Trophoblast cell (in vitro differentiated cells and primary cell): ENCODE measurements around the gene ITGA3.

Source experiments
- DNase-seq, 2 donors: peaks; one replicate each; pipeline ENCODE4 v3.0.0-alpha.2; 2016
- H2AFZ ChIP-seq: 2 replicates; pipeline ENCODE4 v1.6.1; 2013; ENCODE audit warnings: low read length, moderate library complexity, mild to moderate bottlenecking; ENCODE audit not compliant: insufficient read depth, poor library complexity
- H2AK5ac ChIP-seq: 2 replicates; pipeline ENCODE4 v1.6.1; 2013; ENCODE audit warnings: mild to moderate bottlenecking, low read length
- H2BK120ac ChIP-seq: 2 replicates; pipeline ENCODE4 v1.6.1; 2013; ENCODE audit warnings: low read length, mild to moderate bottlenecking, moderate library complexity; ENCODE audit not compliant: insufficient read depth, poor library complexity
- H2BK12ac ChIP-seq: 2 replicates; pipeline ENCODE4 v1.6.1; 2013; ENCODE audit warnings: mild to moderate bottlenecking, low read length, moderate library complexity
- H2BK5ac ChIP-seq: 2 replicates; pipeline ENCODE4 v1.6.1; 2013; ENCODE audit warnings: low read length, low read depth, moderate library complexity, mild to moderate bottlenecking; ENCODE audit not compliant: poor library complexity
- H3K14ac ChIP-seq: 2 replicates; pipeline ENCODE4 v1.6.1; 2013; ENCODE audit warnings: mild to moderate bottlenecking, low read length
- H3K18ac ChIP-seq: 2 replicates; pipeline ENCODE4 v1.6.1; 2013; ENCODE audit warnings: mild to moderate bottlenecking, low read length
- H3K23ac ChIP-seq: 2 replicates; pipeline ENCODE4 v1.6.1; 2013; ENCODE audit warnings: low read length
- H3K27ac ChIP-seq: 2 replicates; pipeline ENCODE4 v1.5.1; 2013; ENCODE audit warnings: low read depth, mild to moderate bottlenecking, inconsistent platforms, low read length, moderate library complexity
- H3K27me3 ChIP-seq: 2 replicates; pipeline ENCODE4 v1.6.1; 2013; ENCODE audit warnings: inconsistent platforms, mild to moderate bottlenecking, low read length, moderate library complexity; ENCODE audit not compliant: insufficient read depth
- H3K36me3 ChIP-seq, 2 experiments: 1 replicate in 1 of 2; 2 replicates in 1 of 2; pipeline ENCODE4 v1.6.1; 2013; ENCODE audit warnings: low read length in 2 of 2, mild to moderate bottlenecking in 2 of 2, moderate library complexity in 1 of 2; ENCODE audit not compliant: insufficient read depth in 2 of 2, control insufficient read depth in 1 of 2
- H3K4ac ChIP-seq: 2 replicates; pipeline ENCODE4 v1.6.1; 2013; ENCODE audit warnings: low read depth, mild to moderate bottlenecking, low read length, moderate library complexity
- H3K4me1 ChIP-seq, 2 experiments: 1 replicate in 1 of 2; 2 replicates in 1 of 2; pipeline ENCODE4 v1.6.1; 2013; ENCODE audit warnings: low read length in 2 of 2, mild to moderate bottlenecking in 2 of 2, moderate library complexity in 1 of 2; ENCODE audit not compliant: insufficient read depth in 2 of 2, control insufficient read depth in 1 of 2
- H3K4me2 ChIP-seq: 2 replicates; pipeline ENCODE4 v1.6.1; 2013; ENCODE audit warnings: inconsistent platforms, mild to moderate bottlenecking, low read length, moderate library complexity
- H3K4me3 ChIP-seq: 2 replicates; pipeline ENCODE4 v1.5.1; 2013; ENCODE audit warnings: mild to moderate bottlenecking, low read depth, low read length, inconsistent platforms
- H3K79me1 ChIP-seq: one replicate; pipeline ENCODE4 v1.6.1; 2013; ENCODE audit warnings: low read length
- H3K79me2 ChIP-seq: 2 replicates; pipeline ENCODE4 v1.6.1; 2013; ENCODE audit warnings: low read length, mild to moderate bottlenecking; ENCODE audit not compliant: control insufficient read depth, insufficient read depth, poor library complexity
- H3K9ac ChIP-seq: 2 replicates; pipeline ENCODE4 v1.6.1; 2013; ENCODE audit warnings: mild to moderate bottlenecking, low read length
- H3K9me3 ChIP-seq: 2 replicates; pipeline ENCODE4 v1.6.1; 2013; ENCODE audit warnings: low read depth, mild to moderate bottlenecking, control low read depth, inconsistent platforms, low read length; ENCODE audit not compliant: insufficient read depth
- H4K12ac ChIP-seq: 2 replicates; pipeline ENCODE4 v1.6.1; 2013; ENCODE audit warnings: low read depth, mild to moderate bottlenecking, low read length, moderate library complexity
- H4K8ac ChIP-seq: 2 replicates; pipeline ENCODE4 v1.6.1; 2013; ENCODE audit warnings: low read depth, mild to moderate bottlenecking, low read length, moderate library complexity
- H4K91ac ChIP-seq: one replicate; pipeline ENCODE4 v1.6.1; 2013; ENCODE audit warnings: low read depth, mild to moderate bottlenecking, low read length, moderate library complexity
- WGBS: extraction: QIAGEN DNeasy Blood & Tissue Kit; methylation state at CpG from one replicate; pipeline ENCODE4 v1.1.7; 2013; ENCODE audit warnings: missing lambda C conversion rate; ENCODE audit not compliant: insufficient read length, insufficient coverage; ENCODE audit errors: extremely low coverage; 5-methylcytosine and 5-hydroxymethylcytosine counted together

Gene ITGA3

DNA sequence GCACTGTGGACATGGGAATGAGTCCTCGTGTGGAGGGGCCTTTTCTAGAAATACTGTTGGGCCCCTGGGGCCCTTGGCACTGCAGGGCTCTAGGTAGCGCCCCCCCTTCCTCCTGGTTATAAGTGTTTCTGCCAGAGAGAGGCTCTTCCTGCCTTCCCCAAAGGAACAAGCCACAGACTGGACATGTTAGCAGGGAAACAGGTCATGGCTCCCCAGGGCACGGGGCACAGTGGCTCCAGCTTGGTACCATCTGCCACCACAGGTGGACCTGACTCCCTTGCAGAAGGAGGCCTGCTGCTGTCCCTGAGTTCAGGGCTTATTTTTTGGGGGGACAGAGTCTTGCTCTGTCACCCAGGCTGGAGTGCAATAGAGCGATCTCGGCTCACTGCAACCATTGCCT, 48.0 kb downstream of the ITGA3 start:
- no peaks in the 10 kb centered on the region for H3K27me3 ChIP-seq
- no peak overlapping the region for H2AK5ac ChIP-seq
- no peak overlapping the region for H3K27ac ChIP-seq
- H3K79me1 ChIP-seq, result no peaks in the 10 kb centered on the region
- no peak overlapping the region for H2BK120ac ChIP-seq
- no peak overlapping the region for H2AFZ ChIP-seq
- no peaks in the 10 kb centered on the region for H3K79me2 ChIP-seq
- no peak overlapping the region for H4K8ac ChIP-seq
- no peak overlapping the region for H3K14ac ChIP-seq
- H2BK12ac ChIP-seq, result no peak overlapping the region
- H3K9me3 ChIP-seq, result no peaks in the 10 kb centered on the region
- no peak overlapping the region for H3K9ac ChIP-seq
- no CpG with 5 or more reads among the region's 5 CpGs for WGBS
- no peak overlapping the region for H2BK5ac ChIP-seq
- no peak overlapping the region for H3K4ac ChIP-seq
- no peak for DNase-seq
- peaks cover 8 to 11% of the 10 kb centered on the region in 2 experiments for H3K4me1 ChIP-seq
- no peak overlapping the region for H3K23ac ChIP-seq
- H4K12ac ChIP-seq, result no peak overlapping the region
- H3K4me3 ChIP-seq, result no peak overlapping the region
- H4K91ac ChIP-seq, result no peak overlapping the region
- H3K4me2 ChIP-seq, result no peak overlapping the region
- H3K36me3 ChIP-seq, result peaks cover 2 to 4% of the 10 kb centered on the region in 2 experiments
- no peak overlapping the region for H3K18ac ChIP-seq

- Histone ChIP-seq H2AK5ac (no peak overlapping the region), H3K27me3 (no peaks in the 10 kb centered on the region), H4K12ac (no peak overlapping the region), H4K8ac (no peak overlapping the region), H3K9me3 (no peaks in the 10 kb centered on the region), H3K79me2 (no peaks in the 10 kb centered on the region), H2AFZ (no peak overlapping the region), H2BK12ac (no peak overlapping the region), H3K4me3 (no peak overlapping the region), H3K18ac (no peak overlapping the region), H3K4ac (no peak overlapping the region), H3K23ac (no peak overlapping the region), H3K4me1 (peaks cover 7 to 11% of the 10 kb centered on the region in 2 experiments), H3K36me3 (peaks cover 4 to 6% of the 10 kb centered on the region in 2 experiments), H3K14ac (no peak overlapping the region), H3K79me1 (no peaks in the 10 kb centered on the region), H4K91ac (no peak overlapping the region), H3K9ac (no peak overlapping the region), H3K4me2 (no peak overlapping the region), H3K27ac (no peak overlapping the region), H2BK5ac (no peak overlapping the region), H2BK120ac (no peak overlapping the region)
- WGBS, result no CpG with 5 or more reads among the region's 21 CpGs
- DNase-seq, result no peak
Observed at GRCh38 chr17:50105811-50106210, 49.9 kb downstream of the ITGA3 start.

GRCh38 chr17:50106393-50107131, 50.7 kb downstream of the ITGA3 start:
- no CpG with 5 or more reads among the region's 13 CpGs for WGBS
- H2AK5ac ChIP-seq, result no peak overlapping the region

GRCh38 chr17:50107790-50108414, 52.0 kb downstream of the ITGA3 start:
- Histone ChIP-seq H4K91ac (no peak overlapping the region), H3K36me3 (peaks cover 4 to 6% of the 10 kb centered on the region in 2 experiments), H3K9me3 (peaks cover 3% of the 10 kb centered on the region), H2AFZ (no peak overlapping the region), H3K79me2 (peaks cover 3% of the 10 kb centered on the region), H3K4me1 (peaks cover 17% of the 10 kb centered on the region in 2 experiments), H3K4me3 (no peak overlapping the region), H3K23ac (no peak overlapping the region), H3K27ac (no peak overlapping the region), H3K4me2 (no peak overlapping the region), H2BK5ac (no peak overlapping the region), H4K8ac (no peak overlapping the region), H2BK12ac (no peak overlapping the region), H3K18ac (no peak overlapping the region), H3K27me3 (no peaks in the 10 kb centered on the region), H4K12ac (no peak overlapping the region), H2BK120ac (no peak overlapping the region), H3K14ac (no peak overlapping the region), H2AK5ac (no peak overlapping the region), H3K79me1 (peaks cover 13% of the 10 kb centered on the region), H3K4ac (no peak overlapping the region), H3K9ac (no peak overlapping the region)
- WGBS, result no CpG with 5 or more reads among the region's 10 CpGs
- DNase-seq, result no peak

More at GRCh38 chr17:50106393-50107131, 50.7 kb downstream of the ITGA3 start:
- Histone ChIP-seq H2BK12ac (no peak overlapping the region), H3K23ac (no peak overlapping the region), H3K36me3 (peaks cover 4 to 6% of the 10 kb centered on the region in 2 experiments), H3K27me3 (no peaks in the 10 kb centered on the region), H3K79me1 (peaks cover 3% of the 10 kb centered on the region), H3K4me3 (no peak overlapping the region), H4K8ac (no peak overlapping the region), H3K4me2 (no peak overlapping the region), H2BK5ac (no peak overlapping the region), H3K27ac (no peak overlapping the region), H3K14ac (no peak overlapping the region), H3K9ac (no peak overlapping the region), H3K4ac (no peak overlapping the region), H3K9me3 (no peaks in the 10 kb centered on the region), H4K91ac (no peak overlapping the region), H3K79me2 (no peaks in the 10 kb centered on the region), H2BK120ac (no peak overlapping the region), H4K12ac (no peak overlapping the region), H2AFZ (no peak overlapping the region), H3K4me1 (peaks cover 4 to 8% of the 10 kb centered on the region in 2 experiments), H3K18ac (no peak overlapping the region)
- DNase-seq, result no peak
